GF-D8 (cell line): ENCODE data around the gene MSANTD1.

Experiments used
- DNase-seq: peaks from one replicate; lab custom pipeline; 2025; lab: John Stamatoyannopoulos, UW

The MSANTD1 gene

DNA sequence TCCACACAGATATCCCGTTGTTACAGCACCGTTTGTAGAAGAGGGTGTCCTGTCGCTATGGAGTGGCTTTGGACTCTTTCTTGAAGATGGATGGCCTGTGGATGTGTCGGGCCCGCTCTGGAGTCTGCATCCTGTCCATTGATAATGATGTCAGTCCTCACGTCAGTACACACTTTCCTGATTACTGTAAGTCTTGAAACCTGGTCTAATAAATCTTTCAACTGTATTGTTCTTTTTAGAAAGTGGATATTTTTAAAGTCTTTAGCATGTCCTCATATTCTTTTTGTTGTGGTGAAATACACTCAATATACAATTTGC is 14.9 kb downstream of the MSANTD1 start:
- no peak for DNase-seq

DNA sequence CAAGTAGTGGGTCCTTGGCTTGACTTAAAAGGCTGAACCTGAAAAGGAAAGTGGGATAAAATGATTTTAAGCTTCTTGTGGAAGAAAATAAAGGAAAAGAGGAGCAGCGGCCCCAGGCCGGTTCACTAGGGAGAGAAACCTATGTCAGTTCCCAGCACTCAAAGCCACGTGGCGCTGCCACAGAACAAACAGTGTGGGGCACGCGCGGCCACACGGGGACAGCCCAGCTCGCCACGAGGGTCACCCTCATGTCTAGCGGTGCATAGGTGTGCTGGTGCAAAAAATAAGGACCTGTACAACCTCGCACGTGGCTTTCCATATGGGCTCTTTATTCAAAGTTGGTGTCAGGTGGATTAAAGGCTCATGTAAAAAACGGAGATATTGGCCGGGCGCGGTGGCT is 17.1 kb downstream of the MSANTD1 start:
- no peak for DNase-seq

DNA sequence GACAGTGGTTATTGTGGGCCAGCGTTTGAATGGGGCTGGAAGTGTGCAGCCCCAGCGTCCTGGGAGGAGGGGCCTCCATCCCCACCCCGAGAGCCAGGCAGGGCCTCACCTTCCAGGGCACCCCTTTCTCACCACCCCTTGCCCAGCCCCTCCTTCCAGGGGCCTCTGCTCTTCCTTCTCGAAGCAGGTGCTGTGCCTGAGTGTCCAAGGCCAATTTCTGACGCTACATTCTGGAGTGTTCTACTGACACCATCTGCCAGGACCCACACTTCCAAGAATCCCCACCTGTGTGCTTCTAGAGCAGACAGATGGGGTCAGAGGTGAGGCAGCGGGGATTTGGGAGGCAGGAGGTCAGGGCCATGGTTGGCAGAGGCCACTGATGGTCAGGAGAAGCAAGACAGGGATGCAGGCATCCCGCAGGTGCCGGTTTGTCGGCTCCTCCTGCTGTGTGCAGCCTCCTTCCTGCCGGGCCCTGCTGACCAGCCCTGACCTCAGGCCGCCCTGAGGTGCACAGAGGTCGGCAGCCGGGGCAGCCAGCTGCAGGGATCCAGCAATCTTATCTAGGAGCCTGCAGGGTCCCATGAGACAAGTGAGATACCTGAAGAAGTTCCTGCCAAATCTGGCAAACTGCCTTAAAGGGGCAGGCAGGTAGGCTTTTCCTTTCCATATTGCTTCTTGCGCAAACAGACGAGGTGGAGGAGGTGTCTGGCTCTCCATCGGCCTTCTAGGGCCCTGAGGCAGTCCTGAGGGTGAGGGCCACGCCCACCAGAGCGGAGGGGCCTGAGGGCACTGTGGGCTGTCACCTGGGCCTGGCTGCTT is 18.8 kb downstream of the MSANTD1 start:
- no peak for DNase-seq

DNA sequence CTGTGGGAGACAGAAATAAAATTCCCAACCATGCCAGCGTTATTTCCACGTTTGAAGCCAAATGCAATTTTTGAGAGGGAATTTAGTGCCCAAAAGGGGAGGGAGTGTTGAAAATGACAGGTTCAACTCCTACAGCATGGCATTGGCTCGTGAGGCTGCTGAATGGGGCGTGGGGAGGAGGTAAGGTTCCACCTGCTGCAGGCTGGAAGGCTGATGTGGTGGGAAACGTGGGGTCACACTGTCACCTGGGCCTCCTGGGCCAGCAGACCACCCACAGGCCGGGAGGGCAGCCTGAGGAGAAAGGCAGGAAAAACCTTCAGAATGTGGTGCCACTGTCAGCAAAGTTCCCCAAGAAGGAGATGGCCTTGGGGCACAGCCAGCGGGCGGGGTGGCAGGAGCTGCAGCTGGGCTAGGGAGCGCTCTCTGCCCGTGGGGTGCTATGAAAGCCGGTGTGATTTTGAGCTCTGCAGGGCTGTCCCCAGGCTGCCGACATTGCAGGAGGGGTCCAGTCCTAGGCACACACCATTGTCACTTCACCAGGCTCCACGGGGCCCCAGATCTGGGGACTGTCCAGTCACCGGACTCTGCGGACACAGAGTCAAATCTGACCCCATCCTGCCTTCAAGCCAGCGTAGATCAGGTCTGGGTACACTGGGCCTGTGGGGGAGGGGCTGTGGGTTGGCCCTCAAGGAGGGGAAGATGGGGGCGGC is 19.6 kb downstream of the MSANTD1 start:
- DNase-seq = no peak

DNA sequence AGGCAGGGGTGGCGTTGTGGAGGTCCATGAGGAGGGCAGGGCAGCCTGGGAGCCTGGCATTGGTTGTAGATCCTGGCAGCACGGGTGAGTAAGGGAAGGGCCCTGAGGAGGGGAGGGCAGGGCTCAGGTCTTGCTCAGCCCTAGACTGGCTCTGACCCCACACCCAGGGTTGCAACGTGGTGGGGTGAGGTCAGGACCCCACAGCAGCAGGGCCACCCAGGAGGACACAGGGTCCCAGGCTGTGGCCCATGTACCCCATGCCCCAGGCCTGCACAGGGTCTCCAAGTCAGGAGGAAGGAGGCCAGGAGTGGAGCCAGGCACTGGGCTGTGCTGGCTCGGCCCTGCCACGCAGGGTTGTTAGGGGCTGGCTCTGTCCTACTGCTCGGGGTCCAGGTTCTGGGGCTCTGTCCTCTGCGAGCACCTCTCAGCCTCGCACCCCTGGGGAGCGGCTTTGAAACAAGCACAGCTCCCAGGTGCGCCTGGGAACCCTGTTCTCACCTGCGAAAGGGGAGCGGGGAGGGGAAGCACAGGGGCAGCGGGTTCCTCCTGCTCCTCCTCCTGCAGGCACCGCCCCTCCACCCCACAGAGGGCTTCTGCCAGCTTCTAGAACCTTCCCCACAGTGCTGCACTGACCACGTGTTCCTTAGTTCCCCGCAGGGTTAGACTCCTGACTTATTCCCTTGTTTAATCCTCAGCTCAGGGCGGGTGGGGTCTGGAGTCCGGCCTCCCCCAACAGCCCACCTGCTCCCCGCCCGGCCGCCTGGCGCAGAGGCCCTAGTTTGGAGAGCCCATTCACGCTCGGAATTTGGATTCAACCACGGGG is 20.4 kb downstream of the MSANTD1 start:
- no peak for DNase-seq

DNA sequence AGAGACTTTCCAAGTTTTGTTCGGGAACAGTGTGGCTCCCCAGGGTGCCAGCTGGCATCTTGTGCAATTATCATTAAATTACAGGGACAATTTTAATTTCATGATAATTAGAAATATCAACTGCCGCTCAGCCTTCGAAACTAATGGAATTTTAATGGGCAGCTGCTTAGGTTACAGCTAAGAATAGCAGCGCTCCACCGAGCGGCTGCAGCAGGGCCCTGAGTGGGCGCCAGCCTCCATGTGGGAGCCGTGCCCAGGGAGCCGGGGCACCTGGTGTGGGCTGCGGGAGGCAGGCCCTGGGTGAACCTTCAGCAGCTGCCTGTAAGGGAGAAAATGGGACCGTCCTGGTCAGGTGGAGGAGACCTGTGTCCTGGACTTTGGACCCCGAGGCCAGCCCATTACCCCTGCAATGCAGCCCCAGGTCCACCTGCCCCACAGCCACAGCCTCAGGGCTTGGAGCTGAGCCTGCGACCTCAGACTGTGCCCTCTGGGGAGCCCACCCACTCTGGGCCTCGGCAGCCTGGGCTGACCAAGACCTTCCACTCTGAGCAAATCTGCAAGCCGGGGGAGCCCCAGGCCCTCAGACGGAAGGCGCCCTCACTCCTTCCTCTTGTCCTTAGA is 21.1 kb downstream of the MSANTD1 start:
- no peak for DNase-seq

DNA sequence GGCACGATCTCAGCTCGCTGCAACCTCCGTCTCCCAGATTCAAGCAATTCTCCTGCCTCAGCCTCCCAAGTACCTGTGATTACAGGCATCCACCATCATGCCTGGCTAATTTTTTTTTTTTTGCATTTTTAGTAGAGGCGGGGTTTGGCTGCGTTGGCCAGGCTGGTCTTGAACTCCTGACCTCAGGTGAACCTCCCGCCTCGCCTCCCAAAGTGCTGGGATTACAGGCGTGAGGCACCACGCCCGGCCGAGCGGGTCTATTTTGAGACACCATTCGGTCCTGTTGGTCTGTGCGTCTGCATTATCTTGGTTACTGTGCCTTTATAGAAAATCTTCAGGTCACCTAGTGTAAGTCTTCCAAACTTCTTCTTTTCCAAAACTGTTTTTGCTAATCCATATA is 22.2 kb downstream of the MSANTD1 start:
- DNase-seq = no peak

DNA sequence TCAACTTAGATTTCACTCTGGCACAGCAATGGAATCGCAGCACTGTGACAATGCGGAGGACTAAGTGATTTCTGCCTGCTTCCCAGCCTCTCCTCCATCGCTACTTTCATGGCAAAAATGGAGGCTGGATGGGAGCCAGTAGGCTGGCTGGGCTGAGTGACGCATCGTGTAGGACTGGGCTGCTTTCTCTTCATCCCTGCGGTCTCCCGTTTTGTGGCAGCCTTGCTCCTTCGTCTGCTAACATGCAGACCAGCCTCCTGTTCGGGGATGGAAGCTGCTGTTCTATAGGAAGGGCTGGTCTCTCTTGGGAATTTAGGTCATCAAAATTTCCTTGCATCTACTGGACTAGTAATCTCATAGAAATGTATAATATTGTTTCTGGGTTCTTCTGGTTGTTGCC is 28.0 kb downstream of the MSANTD1 start:
- DNase-seq = no peak

DNA sequence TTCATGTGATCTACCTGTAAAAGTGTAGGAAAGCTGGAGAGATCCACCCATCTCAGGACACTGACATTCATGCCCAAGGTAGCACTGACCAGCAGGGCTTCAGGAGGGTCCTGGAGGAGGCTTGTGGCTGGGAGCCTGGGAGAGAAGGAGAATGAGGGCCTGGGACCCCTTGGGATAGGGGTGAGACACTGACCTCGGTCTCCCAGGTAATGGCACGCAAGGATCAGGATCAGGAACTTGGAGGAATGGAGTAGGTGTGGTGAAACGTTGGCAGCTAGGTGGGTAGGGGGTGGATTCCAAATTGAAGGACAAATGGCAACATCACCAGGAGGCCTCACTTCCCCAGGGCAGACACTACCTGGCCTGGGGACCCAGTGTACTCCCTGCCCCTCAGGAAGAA is 31.5 kb downstream of the MSANTD1 start:
- no peak for DNase-seq

DNA sequence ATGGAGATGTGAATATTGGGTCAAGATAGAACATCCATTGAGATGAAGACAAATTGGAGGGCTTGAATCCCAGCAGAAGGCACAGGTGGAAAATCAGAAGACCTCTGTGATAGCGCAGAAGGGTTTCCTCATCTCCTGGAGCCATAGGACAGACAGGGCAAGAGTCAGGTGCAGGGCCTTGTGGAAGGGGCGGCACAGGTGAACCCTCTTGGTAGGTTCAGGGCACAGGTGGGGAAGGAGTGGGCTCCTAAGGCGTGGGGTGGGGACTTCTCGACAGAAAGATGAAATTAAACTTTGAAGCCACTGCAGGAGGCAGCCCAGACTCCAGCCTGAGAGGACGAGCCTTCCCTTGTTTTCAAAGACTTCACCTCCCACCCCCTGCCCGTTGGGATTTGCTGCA is 34.5 kb downstream of the MSANTD1 start:
- DNase-seq = no peak

DNA sequence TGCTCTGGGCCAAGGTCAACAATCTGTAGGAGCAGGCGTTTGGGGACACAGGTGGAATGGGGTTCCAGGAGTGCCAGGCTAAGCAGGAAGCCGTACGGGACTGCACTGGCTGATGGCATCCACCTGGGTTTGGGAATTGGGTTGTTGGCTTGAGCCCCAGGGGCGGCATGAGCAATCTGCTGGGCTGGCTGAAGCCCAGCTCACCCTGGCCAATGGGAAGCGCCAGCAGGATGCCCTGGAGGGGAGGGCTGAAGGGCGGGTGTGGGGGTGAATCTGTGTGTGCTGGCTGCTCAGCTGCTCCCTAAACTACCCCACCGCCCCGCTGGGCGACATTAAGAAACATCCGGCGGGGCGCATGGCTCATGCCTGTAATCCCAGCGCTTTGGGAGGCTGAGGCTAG is 35.0 kb downstream of the MSANTD1 start:
- no peak for DNase-seq

DNA sequence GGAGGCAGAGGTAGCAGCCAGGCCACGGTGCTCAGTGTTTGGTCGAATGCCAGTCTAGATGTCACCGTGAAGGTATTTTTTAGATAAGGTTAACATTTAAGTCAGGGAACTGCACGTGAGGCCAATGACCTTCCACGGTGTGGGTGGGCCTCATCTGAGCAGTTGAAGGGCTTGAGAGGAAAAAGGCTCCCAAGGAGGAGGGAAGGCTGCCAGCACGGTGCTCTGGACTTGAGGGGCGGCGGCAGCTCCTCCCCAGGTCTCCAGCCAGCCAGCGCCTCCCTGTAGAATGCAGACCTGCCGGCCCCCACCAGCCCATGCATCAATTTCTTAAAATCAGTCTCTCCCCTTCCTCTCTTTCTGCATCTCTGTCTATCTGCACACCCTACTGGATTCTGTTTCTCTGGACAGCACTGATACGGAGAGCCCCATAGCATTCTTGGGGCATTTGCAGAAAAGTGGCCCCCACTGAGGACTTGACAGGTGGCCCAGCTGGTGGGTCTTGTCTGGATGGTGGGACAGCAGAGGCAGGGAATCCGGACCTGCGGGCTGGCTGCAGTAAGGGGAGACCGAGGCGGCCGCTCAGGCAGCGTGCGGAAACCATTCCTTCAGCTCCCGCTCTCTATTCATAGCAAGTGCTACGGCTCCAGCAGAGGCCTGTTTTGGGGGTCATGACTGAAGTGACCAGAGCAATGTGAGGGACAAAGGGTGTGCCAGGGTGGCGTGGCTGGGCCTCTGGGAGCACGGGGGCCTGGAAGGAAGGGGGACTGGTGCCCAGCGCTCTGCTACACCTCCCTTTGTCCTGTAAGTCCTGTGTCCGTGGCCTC is 36.0 kb downstream of the MSANTD1 start:
- DNase-seq = no peak

DNA sequence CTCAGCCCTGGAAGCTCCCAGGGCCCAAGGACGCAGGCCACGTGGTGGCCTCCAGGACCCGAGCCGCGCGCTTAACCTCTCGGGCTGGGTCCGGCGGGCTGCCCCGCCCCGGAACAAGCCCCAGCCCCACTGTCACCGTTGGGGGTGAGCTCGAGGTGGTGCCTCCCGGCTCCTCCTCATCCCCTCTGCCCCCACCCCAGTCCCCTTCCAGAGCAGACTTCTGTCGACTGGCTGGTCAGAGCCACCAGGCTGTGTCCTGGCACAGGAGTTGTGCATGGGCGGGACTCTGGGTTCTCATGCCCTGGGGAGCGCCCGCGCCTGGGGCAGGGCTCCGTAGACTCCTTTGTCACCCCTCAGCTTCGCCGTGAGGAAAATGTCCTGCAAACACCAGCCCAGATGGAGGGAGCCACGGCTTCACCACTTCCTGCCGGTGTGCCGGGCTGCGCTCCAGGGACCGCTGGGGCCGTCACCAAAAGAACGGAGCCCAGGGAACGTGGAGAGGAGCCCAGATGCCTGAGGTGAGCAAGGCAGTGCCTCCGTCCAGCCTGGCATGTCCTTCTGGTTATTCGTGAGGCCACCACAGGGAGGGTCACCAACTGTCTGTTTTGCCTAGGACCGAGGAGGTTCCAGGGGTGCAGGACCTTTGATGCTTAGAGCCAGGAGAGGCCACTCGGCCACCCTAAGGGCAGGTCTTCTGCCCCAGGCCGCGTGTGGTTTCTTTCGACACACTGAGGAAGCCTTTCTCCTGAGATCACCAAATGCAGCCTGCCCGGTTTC is 36.8 kb downstream of the MSANTD1 start:
- peak; percentile 53 for DNase-seq

DNA sequence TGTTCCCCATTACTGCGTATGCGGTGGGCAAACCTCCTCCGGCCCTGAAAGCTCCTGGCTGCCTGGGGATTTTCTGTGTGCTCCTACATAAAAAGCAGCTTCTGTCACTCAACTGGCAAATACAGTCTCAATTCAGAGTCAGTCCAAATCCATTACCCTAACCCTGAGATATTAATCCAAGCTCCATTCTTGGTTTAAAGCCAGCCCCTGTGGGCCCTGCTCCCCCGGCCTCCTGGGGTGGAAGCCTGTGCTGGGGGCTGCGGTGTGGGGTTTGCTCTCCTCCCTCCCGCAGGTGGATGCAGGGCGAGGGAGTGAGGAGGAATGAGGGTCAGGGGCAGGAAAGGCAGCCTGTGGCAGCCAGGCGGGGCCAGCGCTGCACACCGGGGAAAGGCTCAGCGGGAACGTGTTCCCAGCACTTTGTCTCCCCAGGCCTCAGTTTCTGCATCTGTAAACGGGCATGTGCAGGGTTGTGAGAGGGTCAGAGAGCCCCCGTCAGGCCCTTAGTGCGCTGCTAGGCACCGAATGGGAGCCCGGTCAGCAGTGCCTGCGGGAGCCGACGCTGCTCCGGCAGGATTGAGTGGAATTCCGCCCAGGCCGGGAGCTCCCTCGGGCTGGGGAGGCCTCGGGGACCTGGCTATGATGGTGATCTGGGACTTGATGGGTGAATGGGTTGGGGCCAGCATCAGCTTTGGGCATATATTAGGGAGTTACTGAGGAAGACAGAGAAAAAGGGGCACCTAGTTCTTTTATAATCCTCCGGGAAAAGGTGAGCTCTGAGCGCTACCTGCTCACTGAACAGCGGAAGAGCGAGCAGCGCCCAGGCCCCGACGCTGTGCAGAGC is 37.6 kb downstream of the MSANTD1 start:
- DNase-seq = no peak

DNA sequence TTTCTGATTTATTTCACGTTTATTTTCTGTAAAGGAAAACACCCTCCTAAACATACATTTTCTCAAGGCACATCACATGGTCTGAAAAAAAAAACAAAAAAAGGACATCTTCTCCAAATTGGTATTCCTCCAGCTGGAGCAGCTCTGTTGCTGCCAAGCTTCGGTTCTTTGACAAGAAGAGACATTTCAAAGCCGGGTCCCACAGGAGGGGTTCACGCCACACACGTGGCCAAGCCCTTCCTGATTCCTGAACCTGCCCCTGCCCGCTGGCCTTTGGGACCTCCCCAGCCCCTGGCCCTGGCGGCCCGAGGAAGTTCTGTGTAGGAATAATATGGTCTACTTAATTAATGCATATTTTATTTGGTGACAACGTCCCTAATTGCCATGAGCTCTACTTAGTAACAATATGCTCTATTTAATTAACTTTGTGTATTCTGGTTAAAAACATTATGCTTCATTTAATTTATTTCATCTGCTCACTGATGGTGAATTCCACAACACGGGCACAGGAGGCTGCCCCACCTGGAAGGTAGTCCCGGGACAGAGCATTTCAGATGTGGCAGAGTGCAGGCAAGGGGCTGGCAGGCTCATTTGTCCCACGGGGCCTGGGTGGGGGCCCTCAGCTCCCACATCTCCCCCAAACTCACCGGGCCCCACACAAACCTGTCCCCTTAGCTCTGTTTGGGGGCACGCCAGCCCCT is 38.5 kb downstream of the MSANTD1 start:
- no peak for DNase-seq

DNA sequence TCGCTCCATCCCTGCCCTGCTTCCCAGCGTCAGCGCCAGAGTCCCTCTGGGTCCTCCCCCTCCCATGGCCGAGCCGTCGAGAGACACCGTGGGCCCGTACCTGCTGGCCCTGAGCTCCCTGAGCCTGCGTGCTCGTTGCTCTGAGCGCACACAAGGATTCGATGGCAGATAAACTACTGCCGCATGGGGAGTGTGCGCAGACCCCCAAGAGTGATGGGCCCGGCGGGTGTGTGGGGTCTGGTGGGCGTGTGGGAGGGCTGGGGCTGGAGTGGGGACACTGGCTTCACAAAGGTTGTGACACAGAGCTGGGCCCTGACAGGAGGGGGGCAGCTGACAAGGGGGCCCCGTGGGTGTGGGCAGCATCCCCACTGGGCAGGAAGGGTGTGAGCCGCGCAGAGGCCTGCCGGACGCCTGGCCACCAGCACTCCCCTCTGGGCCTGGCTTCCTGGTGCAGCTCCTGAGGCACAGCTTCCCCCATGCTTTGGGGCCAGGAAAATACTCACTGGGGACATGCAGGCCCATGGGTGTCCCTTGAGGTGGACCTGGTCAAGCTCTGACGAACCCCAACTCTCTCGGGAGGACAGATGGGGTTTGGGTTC is 39.1 kb downstream of the MSANTD1 start:
- DNase-seq = no peak

DNA sequence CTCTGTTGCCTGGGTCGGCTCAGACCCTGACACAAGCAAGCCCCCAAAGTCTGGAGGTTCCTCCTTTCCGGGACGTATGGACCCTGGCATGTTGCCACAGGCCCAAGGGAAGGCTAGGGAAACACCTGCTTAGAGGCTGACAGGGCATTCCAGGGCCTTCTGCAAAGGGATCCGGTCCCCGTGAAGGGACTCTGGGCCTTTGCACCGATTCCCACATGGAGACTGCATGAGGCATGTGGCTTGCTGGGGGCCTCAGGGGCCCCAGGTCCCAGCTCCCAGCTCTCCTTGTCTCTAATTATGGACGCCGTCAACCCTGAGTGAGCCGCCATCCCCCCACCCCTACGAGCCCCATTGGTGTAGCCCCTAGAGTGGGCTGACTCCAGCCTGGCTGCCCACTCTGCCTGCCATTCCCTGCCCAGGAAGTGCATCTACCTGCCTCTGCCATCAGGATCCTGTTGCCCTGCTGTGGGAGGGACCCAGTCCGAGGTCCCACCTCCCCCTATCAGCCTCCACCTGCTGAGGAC is 39.7 kb downstream of the MSANTD1 start:
- no peak for DNase-seq

DNA sequence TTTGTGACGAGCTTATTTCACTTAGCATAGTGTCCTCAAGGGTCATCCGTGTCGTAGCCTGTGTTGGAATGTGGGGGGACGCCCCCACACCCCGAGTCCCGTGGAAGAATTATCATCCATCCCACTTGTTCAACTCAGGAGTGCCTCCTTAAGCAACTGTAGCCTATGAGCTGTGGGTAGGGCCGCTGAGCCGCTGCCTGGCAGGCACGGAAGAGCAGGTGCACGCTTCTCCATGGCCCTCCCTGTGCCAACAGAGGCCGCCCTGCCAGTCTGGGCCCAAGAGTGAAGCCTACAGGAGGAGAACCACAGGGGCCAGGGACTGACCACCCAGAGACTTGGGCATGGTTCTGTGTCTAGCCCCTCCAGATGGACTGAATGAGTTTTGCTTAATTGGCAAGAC is 41.5 kb downstream of the MSANTD1 start:
- no peak for DNase-seq

DNA sequence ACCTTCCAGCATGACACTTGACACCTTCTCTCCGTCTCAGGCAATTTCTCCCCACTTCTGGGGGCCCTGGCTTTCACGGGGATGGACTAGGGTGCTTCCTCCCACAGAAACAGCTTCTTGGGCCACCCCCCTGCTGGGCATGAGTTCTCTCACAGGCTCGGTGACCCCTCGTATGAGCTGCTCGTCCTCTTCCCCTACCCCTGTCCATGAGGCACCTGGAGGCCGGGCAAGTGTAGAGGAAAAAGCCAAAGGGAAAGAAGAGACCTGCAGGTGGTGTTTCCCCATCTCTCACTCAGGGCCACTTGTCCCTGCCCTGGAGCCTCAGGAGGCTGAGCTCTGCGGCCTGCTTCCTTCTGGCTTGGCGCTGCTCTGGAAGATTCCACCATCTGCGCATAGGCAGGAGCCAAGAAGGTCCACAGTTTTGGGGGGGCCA is 41.9 kb downstream of the MSANTD1 start:
- DNase-seq = no peak
